H1 (cell line): ENCODE measurements around the gene MOB4. TPM values are rescaled to one million over a fixed set of nuclear protein-coding genes. Genes with fewer than 3 reads are reported as not detected.

Source experiments
- EP300 ChIP-seq, 2 experiments: IDR thresholded peaks; 1 replicate in 1 of 2; 2 replicates in 1 of 2; pipeline ENCODE4 v1.6.1; 2011 to 2012; ENCODE audit warnings: low read depth in 2 of 2, low read length in 2 of 2, mild to moderate bottlenecking in 2 of 2, borderline replicate concordance in 1 of 2, inconsistent platforms in 1 of 2, moderate library complexity in 1 of 2
- HDAC2 ChIP-seq, 2 experiments: fragments of 300-600 bp in 1 of 2; sonication (generic) in 1 of 2; IDR thresholded peaks; 2 replicates each; pipeline ENCODE4 v1.6.1; 2011 to 2012; ENCODE audit warnings: low read depth in 2 of 2, low read length in 2 of 2, mild to moderate bottlenecking in 2 of 2, moderate library complexity in 2 of 2, borderline replicate concordance in 1 of 2, inconsistent platforms in 1 of 2
- KDM5A ChIP-seq: fragments of 200-600 bp; IDR thresholded peaks from 2 replicates; pipeline ENCODE4 v1.7.1; 2012; ENCODE audit warnings: mild to moderate bottlenecking, low read length, inconsistent platforms, mixed read lengths
- POLR2AphosphoS5 ChIP-seq: IDR thresholded peaks from 2 replicates; pipeline ENCODE4 v1.6.1; 2011; ENCODE audit warnings: low read depth, low read length
- RAD21 ChIP-seq, 2 experiments: IDR thresholded peaks in 1 of 2; conservative IDR thresholded peaks in 1 of 2; 2 replicates each; pipeline ENCODE4 v1.6.1; 2011; ENCODE audit warnings: low read depth in 2 of 2, low read length in 2 of 2, improper control_type of control experiment in 1 of 2, inconsistent platforms in 1 of 2, mild to moderate bottlenecking in 1 of 2, moderate library complexity in 1 of 2
- SIRT6 ChIP-seq: IDR thresholded peaks from one replicate; pipeline ENCODE4 v1.7.1; 2012; ENCODE audit warnings: low read length, inconsistent platforms
- SUZ12 ChIP-seq: fragments of 200-600 bp; sonication (generic); IDR thresholded peaks from 2 replicates; pipeline ENCODE4 v1.6.1; 2012; ENCODE audit warnings: mild to moderate bottlenecking, inconsistent platforms, low read length, moderate library complexity, mixed read lengths
- TBP ChIP-seq: IDR thresholded peaks from 2 replicates; pipeline ENCODE4 v1.6.1; 2011; ENCODE audit warnings: low read depth, low read length, improper control_type of control experiment
- ZNF274 ChIP-seq: IDR thresholded peaks from 2 replicates; pipeline ENCODE4 v1.7.0; 2012; ENCODE audit warnings: low read length, borderline replicate concordance; ENCODE audit errors: extremely low read depth
- polyA plus RNA-seq, 7 experiments: library from polyadenylated mRNA; depleted of rRNA in 3 of 7; stranded (reverse) in 5 of 7; unstranded in 2 of 7; fragments of >200 nt in 5 of 7; fragments of 200-250 nt in 2 of 7; gene quantifications; 1 replicate in 5 of 7; 2 replicates in 1 of 7; 4 replicates in 1 of 7; pipeline versions ENCODE4 v1.2.1 to v1.2.3, GENCODE V29; 2011 to 2013; ENCODE audit warnings: missing spikeins in 2 of 7, mixed read lengths in 2 of 7
- total RNA-seq: library from RNA; stranded (reverse); fragmentation: NEBNext Ultra II Directional; extraction: Animal tissue kit (Norgen Biotek cat#: 25700); gene quantifications from 2 replicates; pipeline ENCODE4 v1.2.1, GENCODE V29; 2021
- TF ChIP-seq, protein P1 (sequence below): fragments of 300-600 bp; sonication (generic); IDR thresholded peaks from 2 replicates; pipeline ENCODE4 v1.7.1; 2012; ENCODE audit warnings: low read length, moderate library complexity, mild to moderate bottlenecking, inconsistent platforms; ENCODE audit not compliant: insufficient replicate concordance
- TF ChIP-seq, protein P2 (sequence below): IDR thresholded peaks from 2 replicates; pipeline ENCODE4 v1.6.1; 2012; ENCODE audit warnings: inconsistent platforms

MOB4 gene
- total and polyA plus RNA-seq, 2 of the 8 experiments (the other 6 are each of a cell fraction or from before 2014, with no cell fraction given) = 51.5 to 54.2 TPM

DNA sequence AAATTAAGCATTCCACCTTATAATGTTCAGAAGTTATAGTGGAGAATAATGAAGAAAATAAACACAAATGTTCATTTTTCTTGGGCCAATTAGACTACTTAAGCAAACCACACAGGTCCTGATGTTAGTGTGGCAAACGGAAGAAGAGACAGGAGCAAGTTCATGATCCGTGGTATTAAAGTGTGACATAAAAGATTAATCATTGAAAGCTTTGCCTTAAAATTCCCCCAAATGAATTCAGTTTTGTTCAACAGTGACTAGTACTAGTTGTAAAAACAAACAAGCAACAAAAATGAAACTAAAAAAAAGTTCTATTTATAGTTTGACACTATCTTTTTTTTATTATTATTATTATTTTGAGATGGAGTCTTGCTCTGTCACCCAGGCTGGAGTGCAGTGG is 85.9 kb downstream of the MOB4 start (continued):
- TF ChIP-seq, protein P1, sequence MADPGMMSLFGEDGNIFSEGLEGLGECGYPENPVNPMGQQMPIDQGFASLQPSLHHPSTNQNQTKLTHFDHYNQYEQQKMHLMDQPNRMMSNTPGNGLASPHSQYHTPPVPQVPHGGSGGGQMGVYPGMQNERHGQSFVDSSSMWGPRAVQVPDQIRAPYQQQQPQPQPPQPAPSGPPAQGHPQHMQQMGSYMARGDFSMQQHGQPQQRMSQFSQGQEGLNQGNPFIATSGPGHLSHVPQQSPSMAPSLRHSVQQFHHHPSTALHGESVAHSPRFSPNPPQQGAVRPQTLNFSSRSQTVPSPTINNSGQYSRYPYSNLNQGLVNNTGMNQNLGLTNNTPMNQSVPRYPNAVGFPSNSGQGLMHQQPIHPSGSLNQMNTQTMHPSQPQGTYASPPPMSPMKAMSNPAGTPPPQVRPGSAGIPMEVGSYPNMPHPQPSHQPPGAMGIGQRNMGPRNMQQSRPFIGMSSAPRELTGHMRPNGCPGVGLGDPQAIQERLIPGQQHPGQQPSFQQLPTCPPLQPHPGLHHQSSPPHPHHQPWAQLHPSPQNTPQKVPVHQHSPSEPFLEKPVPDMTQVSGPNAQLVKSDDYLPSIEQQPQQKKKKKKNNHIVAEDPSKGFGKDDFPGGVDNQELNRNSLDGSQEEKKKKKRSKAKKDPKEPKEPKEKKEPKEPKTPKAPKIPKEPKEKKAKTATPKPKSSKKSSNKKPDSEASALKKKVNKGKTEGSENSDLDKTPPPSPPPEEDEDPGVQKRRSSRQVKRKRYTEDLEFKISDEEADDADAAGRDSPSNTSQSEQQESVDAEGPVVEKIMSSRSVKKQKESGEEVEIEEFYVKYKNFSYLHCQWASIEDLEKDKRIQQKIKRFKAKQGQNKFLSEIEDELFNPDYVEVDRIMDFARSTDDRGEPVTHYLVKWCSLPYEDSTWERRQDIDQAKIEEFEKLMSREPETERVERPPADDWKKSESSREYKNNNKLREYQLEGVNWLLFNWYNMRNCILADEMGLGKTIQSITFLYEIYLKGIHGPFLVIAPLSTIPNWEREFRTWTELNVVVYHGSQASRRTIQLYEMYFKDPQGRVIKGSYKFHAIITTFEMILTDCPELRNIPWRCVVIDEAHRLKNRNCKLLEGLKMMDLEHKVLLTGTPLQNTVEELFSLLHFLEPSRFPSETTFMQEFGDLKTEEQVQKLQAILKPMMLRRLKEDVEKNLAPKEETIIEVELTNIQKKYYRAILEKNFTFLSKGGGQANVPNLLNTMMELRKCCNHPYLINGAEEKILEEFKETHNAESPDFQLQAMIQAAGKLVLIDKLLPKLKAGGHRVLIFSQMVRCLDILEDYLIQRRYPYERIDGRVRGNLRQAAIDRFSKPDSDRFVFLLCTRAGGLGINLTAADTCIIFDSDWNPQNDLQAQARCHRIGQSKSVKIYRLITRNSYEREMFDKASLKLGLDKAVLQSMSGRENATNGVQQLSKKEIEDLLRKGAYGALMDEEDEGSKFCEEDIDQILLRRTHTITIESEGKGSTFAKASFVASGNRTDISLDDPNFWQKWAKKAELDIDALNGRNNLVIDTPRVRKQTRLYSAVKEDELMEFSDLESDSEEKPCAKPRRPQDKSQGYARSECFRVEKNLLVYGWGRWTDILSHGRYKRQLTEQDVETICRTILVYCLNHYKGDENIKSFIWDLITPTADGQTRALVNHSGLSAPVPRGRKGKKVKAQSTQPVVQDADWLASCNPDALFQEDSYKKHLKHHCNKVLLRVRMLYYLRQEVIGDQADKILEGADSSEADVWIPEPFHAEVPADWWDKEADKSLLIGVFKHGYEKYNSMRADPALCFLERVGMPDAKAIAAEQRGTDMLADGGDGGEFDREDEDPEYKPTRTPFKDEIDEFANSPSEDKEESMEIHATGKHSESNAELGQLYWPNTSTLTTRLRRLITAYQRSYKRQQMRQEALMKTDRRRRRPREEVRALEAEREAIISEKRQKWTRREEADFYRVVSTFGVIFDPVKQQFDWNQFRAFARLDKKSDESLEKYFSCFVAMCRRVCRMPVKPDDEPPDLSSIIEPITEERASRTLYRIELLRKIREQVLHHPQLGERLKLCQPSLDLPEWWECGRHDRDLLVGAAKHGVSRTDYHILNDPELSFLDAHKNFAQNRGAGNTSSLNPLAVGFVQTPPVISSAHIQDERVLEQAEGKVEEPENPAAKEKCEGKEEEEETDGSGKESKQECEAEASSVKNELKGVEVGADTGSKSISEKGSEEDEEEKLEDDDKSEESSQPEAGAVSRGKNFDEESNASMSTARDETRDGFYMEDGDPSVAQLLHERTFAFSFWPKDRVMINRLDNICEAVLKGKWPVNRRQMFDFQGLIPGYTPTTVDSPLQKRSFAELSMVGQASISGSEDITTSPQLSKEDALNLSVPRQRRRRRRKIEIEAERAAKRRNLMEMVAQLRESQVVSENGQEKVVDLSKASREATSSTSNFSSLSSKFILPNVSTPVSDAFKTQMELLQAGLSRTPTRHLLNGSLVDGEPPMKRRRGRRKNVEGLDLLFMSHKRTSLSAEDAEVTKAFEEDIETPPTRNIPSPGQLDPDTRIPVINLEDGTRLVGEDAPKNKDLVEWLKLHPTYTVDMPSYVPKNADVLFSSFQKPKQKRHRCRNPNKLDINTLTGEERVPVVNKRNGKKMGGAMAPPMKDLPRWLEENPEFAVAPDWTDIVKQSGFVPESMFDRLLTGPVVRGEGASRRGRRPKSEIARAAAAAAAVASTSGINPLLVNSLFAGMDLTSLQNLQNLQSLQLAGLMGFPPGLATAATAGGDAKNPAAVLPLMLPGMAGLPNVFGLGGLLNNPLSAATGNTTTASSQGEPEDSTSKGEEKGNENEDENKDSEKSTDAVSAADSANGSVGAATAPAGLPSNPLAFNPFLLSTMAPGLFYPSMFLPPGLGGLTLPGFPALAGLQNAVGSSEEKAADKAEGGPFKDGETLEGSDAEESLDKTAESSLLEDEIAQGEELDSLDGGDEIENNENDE = no peak
- TF ChIP-seq KDM5A (no peak), SIRT6 (no peak), ZNF274 (no peak), HDAC2 (IDR thresholded peaks at IDR 0.05; ENCODE audit: borderline replicate concordance in 1 of 2, low read depth in 2 of 2, low read length in 2 of 2) (no peak), TBP (no peak), EP300 (IDR thresholded peaks at IDR 0.05; ENCODE audit: borderline replicate concordance in 1 of 2, low read depth in 2 of 2, low read length in 2 of 2) (no peak), SUZ12 (no peak), RAD21 (IDR thresholded peaks at IDR 0.05 in 1 of 2, conservative IDR thresholded peaks at IDR 0.05 in 1 of 2; ENCODE audit: low read depth in 2 of 2, low read length in 2 of 2) (no peak), POLR2AphosphoS5 (no peak)
- TF ChIP-seq, protein P2, sequence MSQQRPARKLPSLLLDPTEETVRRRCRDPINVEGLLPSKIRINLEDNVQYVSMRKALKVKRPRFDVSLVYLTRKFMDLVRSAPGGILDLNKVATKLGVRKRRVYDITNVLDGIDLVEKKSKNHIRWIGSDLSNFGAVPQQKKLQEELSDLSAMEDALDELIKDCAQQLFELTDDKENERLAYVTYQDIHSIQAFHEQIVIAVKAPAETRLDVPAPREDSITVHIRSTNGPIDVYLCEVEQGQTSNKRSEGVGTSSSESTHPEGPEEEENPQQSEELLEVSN = no peak
